GM18505 (cell line): ENCODE measurements around the gene ALG9.

Experiments
- ATAC-seq: cut with Tn5 transposase; IDR thresholded peaks from one replicate; pipeline ENCODE4 v1.9.1; 2021; ENCODE audit not compliant: unreplicated experiment
- POLR2A ChIP-seq: IDR thresholded peaks from 4 replicates; pipeline ENCODE4 v1.6.1; 2011; ENCODE audit warnings: borderline replicate concordance; ENCODE audit not compliant: insufficient read depth, insufficient read length; ENCODE audit errors: extremely low read depth

ALG9 gene

GRCh38 chr11:111835665-111836064 lies 35.7 kb downstream of the ALG9 start:
- no peak for ATAC-seq
- no peak for TF ChIP-seq POLR2A

DNA sequence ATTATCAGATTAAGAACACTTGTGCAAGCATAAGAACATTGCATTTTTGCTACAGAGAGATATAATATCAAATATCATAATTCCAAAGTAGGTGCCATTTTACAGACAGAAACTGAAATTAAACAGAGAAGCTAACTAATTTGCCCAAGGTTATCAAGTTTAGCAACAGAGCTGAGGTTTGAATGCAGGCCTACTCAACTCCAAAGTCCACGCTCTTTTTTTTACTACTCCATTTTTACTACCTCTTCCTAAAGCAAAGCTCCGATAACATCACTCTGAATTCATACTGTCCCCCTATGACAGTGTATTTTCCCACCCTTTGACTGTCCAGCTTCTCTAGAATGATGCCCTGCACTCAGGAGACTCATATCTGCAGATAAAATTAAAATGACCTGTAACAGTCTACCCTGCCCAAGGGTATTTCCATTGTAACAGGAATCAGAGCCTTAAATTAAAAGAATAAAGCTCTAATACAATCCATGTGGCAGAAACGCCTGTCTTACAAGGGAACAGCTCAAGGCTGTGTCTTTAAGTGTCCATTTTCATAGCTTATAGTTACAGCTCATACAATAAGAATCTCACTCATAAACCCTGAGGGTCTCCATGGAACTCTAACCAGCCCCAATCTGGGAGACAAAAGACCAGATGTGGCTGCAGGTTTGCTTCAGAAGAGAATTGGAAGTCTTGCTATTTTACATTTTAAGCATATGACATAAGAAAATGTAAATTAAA lies 36.8 kb downstream of the ALG9 start:
- no peak for TF ChIP-seq POLR2A
- ATAC-seq, result no peak

- TF ChIP-seq POLR2A, result no peak
- ATAC-seq, result no peak
Measured at GRCh38 chr11:111833524-111833923, 37.9 kb downstream of the ALG9 start.

DNA sequence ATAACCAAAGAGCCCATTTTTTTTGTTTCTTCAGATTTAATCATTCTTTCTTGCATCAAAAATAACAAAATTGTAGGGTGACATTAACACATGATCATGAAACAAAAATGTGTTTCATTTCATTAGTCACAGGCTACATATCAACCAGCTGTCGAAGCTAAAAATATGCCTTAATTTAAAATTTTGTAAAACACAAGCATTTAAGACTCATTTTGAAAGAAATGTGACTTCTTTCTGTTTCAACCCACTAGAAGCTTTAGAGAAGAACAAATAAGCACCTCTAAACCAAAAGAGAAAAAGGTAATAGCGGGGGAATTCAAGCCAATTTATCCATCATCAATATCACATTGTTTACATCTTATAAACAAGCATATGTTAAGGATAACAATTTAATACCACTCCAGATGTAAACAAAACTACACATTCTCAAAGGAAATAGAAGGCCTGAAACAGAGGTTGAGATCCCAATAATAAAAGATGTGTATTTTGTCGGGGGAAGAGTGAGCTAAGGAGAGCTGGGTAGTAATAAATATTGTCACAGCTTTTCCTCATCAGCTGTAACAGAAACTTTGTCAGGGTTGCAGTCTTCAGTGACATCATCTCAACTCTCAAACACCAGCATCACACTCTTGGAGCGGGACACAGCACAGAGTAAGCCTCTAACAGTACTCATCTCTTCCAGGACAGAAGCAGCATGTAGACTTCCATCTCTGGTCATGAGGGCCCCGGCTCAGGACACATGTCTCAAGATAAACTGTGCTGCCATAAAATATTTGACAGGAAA lies 42.0 kb downstream of the ALG9 start:
- ATAC-seq, result no peak
- no peak for TF ChIP-seq POLR2A

DNA sequence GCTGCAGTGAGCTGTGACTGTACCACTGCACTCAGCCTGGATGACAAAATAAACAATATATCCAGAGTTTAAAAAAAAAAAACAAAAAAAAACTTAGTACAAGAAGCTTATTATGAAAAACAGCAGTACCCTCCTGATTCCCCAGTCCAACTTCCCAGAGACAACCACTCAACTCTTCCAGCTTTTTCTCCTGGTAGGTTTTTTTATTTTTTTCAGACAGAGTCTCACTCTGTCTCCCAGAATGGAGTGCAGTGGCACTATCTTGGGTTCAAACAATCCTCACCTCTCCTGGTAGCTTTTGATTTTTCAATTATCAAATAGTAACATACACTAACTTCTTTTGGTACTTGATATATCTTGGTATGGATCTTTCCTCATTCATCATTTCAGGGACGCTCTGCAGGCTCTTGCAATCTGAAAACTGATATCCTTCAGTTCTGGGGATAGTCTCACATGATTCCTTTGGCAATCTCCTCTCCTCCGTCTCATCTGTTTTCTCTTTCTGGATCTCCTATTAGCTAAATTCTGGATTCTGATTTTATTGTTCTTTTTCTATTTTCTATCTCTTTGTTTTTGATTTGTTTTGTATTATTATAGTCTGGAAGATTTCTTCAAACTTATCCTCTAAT lies 44.9 kb downstream of the ALG9 start:
- no peak for ATAC-seq
- TF ChIP-seq POLR2A, result no peak

GRCh38 chr11:111823629-111824028 lies 47.8 kb downstream of the ALG9 start:
- no peak for TF ChIP-seq POLR2A
- no peak for ATAC-seq

DNA sequence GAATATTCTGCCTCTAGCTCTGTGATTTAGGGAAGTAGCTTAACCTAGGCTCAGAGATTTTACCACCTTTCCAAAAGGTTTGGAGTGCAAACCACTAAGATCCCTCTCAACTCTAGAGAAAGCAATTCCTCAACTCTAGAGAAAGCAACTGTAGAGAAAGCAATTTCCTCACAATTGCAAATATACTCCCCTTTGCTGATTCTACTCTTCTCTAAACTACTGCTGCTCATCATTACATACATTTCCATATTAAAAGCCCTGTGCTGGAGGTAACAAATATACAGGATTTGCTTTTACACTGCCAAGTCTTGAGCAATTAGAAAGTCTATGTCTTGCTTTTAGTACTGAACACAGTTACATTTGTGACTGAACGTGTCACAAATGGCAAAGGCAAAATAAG lies 48.2 kb downstream of the ALG9 start:
- no peak for ATAC-seq
- no peak for TF ChIP-seq POLR2A

- TF ChIP-seq POLR2A, result no peak
- ATAC-seq, result no peak
Measured at GRCh38 chr11:111819829-111820237, 51.5 kb downstream of the ALG9 start.

GRCh38 chr11:111819161-111819828 lies 52.1 kb downstream of the ALG9 start:
- no peak for ATAC-seq
- no peak for TF ChIP-seq POLR2A

- no peak for TF ChIP-seq POLR2A
- no peak for ATAC-seq
Measured at GRCh38 chr11:111815489-111815888, 55.9 kb downstream of the ALG9 start.

- no peak for ATAC-seq
- no peak for TF ChIP-seq POLR2A
Measured at GRCh38 chr11:111814557-111815320, 56.6 kb downstream of the ALG9 start.

GRCh38 chr11:111814106-111814505 lies 57.3 kb downstream of the ALG9 start:
- no peak for ATAC-seq

GRCh38 chr11:111812211-111812610 lies 59.2 kb downstream of the ALG9 start:
- TF ChIP-seq POLR2A, result no peak
- no peak for ATAC-seq

More at GRCh38 chr11:111814106-111814505, 57.3 kb downstream of the ALG9 start:
- no peak for TF ChIP-seq POLR2A

- TF ChIP-seq POLR2A, result no peak
- no peak for ATAC-seq
Measured at GRCh38 chr11:111811445-111811844, 59.9 kb downstream of the ALG9 start.
